ENCODE results near the gene KSR1.
"Not testable (repeated sequence)": the region's sequence is repeated elsewhere in the genome, so short reads cannot be mapped to it uniquely, and the experiment has no call there.

KSR1 gene

GRCh38 chr17:27455914-27456680 lies at the start of gene KSR1:
Gene KSR1, plus strand, starts transcription at chr17:27456448. Its CDS starts 196 bp downstream, at chr17:27456644.
- peak; percentile 66 for DNase-seq

GRCh38 chr17:27407916-27408864 lies 48.1 kb upstream of the KSR1 start:
- DNase-seq, result peak; percentile 76

- DNase-seq, result peak; percentile 48
These were observed 47.4 kb upstream of the KSR1 start for GRCh38 chr17:27408891-27409290.

GRCh38 chr17:27412158-27412557 lies 44.1 kb upstream of the KSR1 start:
- not testable (repeated sequence) for DNase-seq

GRCh38 chr17:27413315-27413714 lies 42.9 kb upstream of the KSR1 start:
- DNase-seq, result no peak

GRCh38 chr17:27413792-27414191 lies 42.5 kb upstream of the KSR1 start:
- no peak for DNase-seq

- DNase-seq, result no peak
These were observed 42.0 kb upstream of the KSR1 start for GRCh38 chr17:27414271-27414670.

- no peak for DNase-seq
These were observed 41.6 kb upstream of the KSR1 start for GRCh38 chr17:27414694-27415093.

GRCh38 chr17:27415120-27415795 lies 41.0 kb upstream of the KSR1 start:
- no peak for DNase-seq

- no peak for DNase-seq
These were observed 38.5 kb upstream of the KSR1 start for GRCh38 chr17:27417596-27418365.

- no peak for DNase-seq
These were observed 38.0 kb upstream of the KSR1 start for GRCh38 chr17:27418366-27418615.

- DNase-seq, result no peak
These were observed 37.1 kb upstream of the KSR1 start for GRCh38 chr17:27419156-27419555.

- DNase-seq, result no peak
These were observed 35.9 kb upstream of the KSR1 start for GRCh38 chr17:27420211-27420950.

GRCh38 chr17:27421111-27421510 lies 35.1 kb upstream of the KSR1 start:
- no peak for DNase-seq

GRCh38 chr17:27421626-27422025 lies 34.6 kb upstream of the KSR1 start:
- DNase-seq, result not testable (repeated sequence)

- DNase-seq, result no peak
These were observed 33.6 kb upstream of the KSR1 start for GRCh38 chr17:27422601-27423000.

GRCh38 chr17:27423651-27424050 lies 32.6 kb upstream of the KSR1 start:
- DNase-seq, result no peak

GRCh38 chr17:27424516-27424915 lies 31.7 kb upstream of the KSR1 start:
- no peak for DNase-seq

- DNase-seq, result no peak
These were observed 31.3 kb upstream of the KSR1 start for GRCh38 chr17:27424941-27425340.

- DNase-seq, result not testable (repeated sequence)
These were observed 30.7 kb upstream of the KSR1 start for GRCh38 chr17:27425571-27425970.

GRCh38 chr17:27425991-27426390 lies 30.3 kb upstream of the KSR1 start:
- DNase-seq, result no peak

- not testable (repeated sequence) for DNase-seq
These were observed 29.8 kb upstream of the KSR1 start for GRCh38 chr17:27426471-27426870.

Measured in fibroblast of skin of right biceps (primary cell).